HCT116 (cell line): Measurements from ENCODE around the gene SH3PXD2A.

Experiments used
- ATF3 ChIP-seq: IDR thresholded peaks from 2 replicates; pipeline ENCODE4 v1.6.1; 2012
- CTCF ChIP-seq, 3 experiments: fragments of 200-600 bp in 1 of 3; sonication (generic) in 1 of 3; IDR thresholded peaks in 2 of 3; conservative IDR thresholded peaks in 1 of 3; 2 replicates each; pipeline ENCODE4 v1.5.1; 2012 to 2017; ENCODE audit warnings: low read depth in 2 of 3, low read length in 2 of 3, antibody characterized with exemption in 1 of 3, borderline replicate concordance in 1 of 3, control low read depth in 1 of 3, mild to moderate bottlenecking in 1 of 3, mixed read lengths in 1 of 3, mixed run types in 1 of 3, moderate library complexity in 1 of 3; ENCODE audit not compliant: insufficient read depth in 1 of 3
- EZH2 ChIP-seq: fragments of 200-600 bp; sonication (generic); IDR thresholded peaks from 2 replicates; pipeline ENCODE4 v1.6.1; 2017; ENCODE audit warnings: antibody characterized with exemption, mixed run types
- EZH2phosphoT487 ChIP-seq: fragments of 200-600 bp; IDR thresholded peaks from 2 replicates; pipeline ENCODE4 v1.6.1; 2018; ENCODE audit warnings: antibody characterized with exemption, borderline replicate concordance
- FOSL1 ChIP-seq: IDR thresholded peaks from 2 replicates; pipeline ENCODE4 v1.6.1; 2012; ENCODE audit warnings: low read depth
- POLR2A ChIP-seq: IDR thresholded peaks from 2 replicates; pipeline ENCODE4 v1.7.0; 2011; ENCODE audit warnings: borderline replicate concordance; ENCODE audit not compliant: insufficient read depth, insufficient read length; ENCODE audit errors: extremely low read depth
- POLR2AphosphoS5 ChIP-seq: IDR thresholded peaks from 2 replicates; pipeline ENCODE4 v1.6.1; 2011; ENCODE audit warnings: mild to moderate bottlenecking, low read depth, low read length, moderate library complexity
- RAD21 ChIP-seq: IDR thresholded peaks from 2 replicates; pipeline ENCODE4 v1.6.1; 2012; ENCODE audit warnings: low read depth, mild to moderate bottlenecking
- SIN3A ChIP-seq: IDR thresholded peaks from 2 replicates; pipeline ENCODE4 v1.6.1; 2012; ENCODE audit warnings: low read depth
- SP1 ChIP-seq: IDR thresholded peaks from 2 replicates; pipeline ENCODE4 v1.6.1; 2012; ENCODE audit warnings: low read depth
- TCF7L2 ChIP-seq: IDR thresholded peaks from 2 replicates; pipeline ENCODE4 v1.7.0; 2011; ENCODE audit warnings: borderline replicate concordance, inconsistent platforms; ENCODE audit not compliant: insufficient read depth, insufficient read length; ENCODE audit errors: extremely low read depth
- YY1 ChIP-seq: IDR thresholded peaks from 2 replicates; pipeline ENCODE4 v1.6.1; 2011; ENCODE audit warnings: low read length, low read depth, moderate library complexity, mild to moderate bottlenecking; ENCODE audit not compliant: insufficient replicate concordance; ENCODE audit errors: extremely low read depth
- TF ChIP-seq, protein P1 (sequence below): IDR thresholded peaks from 2 replicates; pipeline ENCODE4 v1.6.1; 2012

- TF ChIP-seq SP1: no peak
- no peak for TF ChIP-seq POLR2A
- no peak for TF ChIP-seq CTCF (IDR thresholded peaks at IDR 0.05 in 2 of 3, conservative IDR thresholded peaks at IDR 0.05 in 1 of 3; ENCODE audit: borderline replicate concordance in 1 of 3, insufficient read depth in 1 of 3, low read depth in 2 of 3, low read length in 2 of 3)
- TF ChIP-seq EZH2: no peak
- TF ChIP-seq POLR2AphosphoS5: no peak
- TF ChIP-seq EZH2phosphoT487: no peak
- no peak for TF ChIP-seq FOSL1
- TF ChIP-seq TCF7L2: no peak
- TF ChIP-seq, protein P1, sequence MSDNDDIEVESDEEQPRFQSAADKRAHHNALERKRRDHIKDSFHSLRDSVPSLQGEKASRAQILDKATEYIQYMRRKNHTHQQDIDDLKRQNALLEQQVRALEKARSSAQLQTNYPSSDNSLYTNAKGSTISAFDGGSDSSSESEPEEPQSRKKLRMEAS: no peak
- no peak for TF ChIP-seq SIN3A
- TF ChIP-seq RAD21: no peak
- no peak for TF ChIP-seq ATF3
- TF ChIP-seq YY1: no peak
Measured at GRCh38 chr10:103568505-103568904, 286.9 kb downstream of the SH3PXD2A start.
